Mucosa of rectum (tissue), 2 donors: ENCODE data around the gene AHRR.
A peak's percentile ranks its signal among the peaks of the same experiment; 100 is the strongest.
"Not testable (repeated sequence)": the region's sequence is repeated elsewhere in the genome, so short reads cannot be mapped to it uniquely, and the experiment has no call there.

Source experiments
- H3K27ac ChIP-seq, 2 donors: one replicate each; pipeline ENCODE4 v1.7.0; 2013; ENCODE audit warnings: inconsistent platforms in 2 of 2, low read depth in 2 of 2, low read length in 2 of 2
- H3K27me3 ChIP-seq, 2 donors: one replicate each; pipeline ENCODE4 v1.7.0; 2013; ENCODE audit warnings: low read length in 2 of 2; ENCODE audit not compliant: control insufficient read depth in 2 of 2, insufficient read depth in 2 of 2
- H3K36me3 ChIP-seq, 2 donors: one replicate each; pipeline ENCODE4 v1.7.0; 2013; ENCODE audit warnings: low read length in 2 of 2; ENCODE audit not compliant: control insufficient read depth in 2 of 2, insufficient read depth in 2 of 2
- H3K4me1 ChIP-seq, 2 donors: one replicate each; pipeline ENCODE4 v1.7.0; 2013; ENCODE audit warnings: low read length in 2 of 2, mild to moderate bottlenecking in 1 of 2; ENCODE audit not compliant: control insufficient read depth in 2 of 2, insufficient read depth in 2 of 2
- H3K4me3 ChIP-seq, 2 donors: one replicate each; pipeline ENCODE4 v1.7.0; 2013; ENCODE audit warnings: low read length in 2 of 2
- H3K9ac ChIP-seq, 2 donors: one replicate each; pipeline ENCODE4 v1.7.0; 2013; ENCODE audit warnings: low read length in 2 of 2, low read depth in 1 of 2, mild to moderate bottlenecking in 1 of 2
- H3K9me3 ChIP-seq, 2 donors: one replicate each; pipeline ENCODE4 v1.7.0; 2013; ENCODE audit warnings: low read length in 2 of 2; ENCODE audit not compliant: control insufficient read depth in 2 of 2
- donor health status: healthy.
- donor health status: Normal muscosa, but diverticular disease.

The AHRR gene

GRCh38 chr5:366541-367357 is 45.2 kb downstream of the AHRR start:
- no peaks in the 10 kb centered on the region for H3K27me3 ChIP-seq

DNA sequence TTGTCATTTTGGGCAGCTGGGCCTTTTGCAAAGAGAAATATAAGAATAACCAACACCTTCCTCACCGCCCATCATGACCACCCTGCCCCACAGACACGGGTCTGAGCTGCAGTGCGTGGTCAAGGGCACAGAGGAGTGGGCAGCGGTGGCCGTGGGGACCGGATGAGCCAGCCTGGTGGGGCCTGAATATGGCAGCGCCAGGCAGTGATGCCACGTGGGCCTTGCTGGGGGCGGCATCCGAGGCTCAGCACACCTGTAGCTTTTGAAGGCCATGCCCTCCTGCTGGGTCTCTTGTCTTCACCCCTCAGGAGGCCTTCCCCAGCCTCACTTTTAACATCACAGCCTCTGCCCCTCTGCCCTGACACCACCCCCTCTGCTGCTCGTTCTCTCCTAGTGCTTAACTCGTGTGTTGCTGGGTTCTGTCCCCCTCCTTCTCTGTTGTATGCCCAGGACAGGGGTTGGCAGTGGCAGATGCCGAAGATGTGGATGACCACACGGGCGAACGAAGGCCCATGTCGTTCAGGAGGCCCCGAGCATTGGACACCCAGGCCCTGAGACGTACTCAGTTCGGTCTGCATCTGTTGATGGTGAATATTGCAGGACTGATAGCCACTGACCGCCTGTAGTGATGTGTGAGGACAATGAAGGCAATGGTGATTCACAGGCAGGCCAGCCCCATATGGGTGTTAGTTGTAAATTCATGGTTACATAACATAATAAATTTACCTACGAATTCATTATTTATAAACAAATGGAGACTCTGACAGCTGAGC is 46.0 kb downstream of the AHRR start:
- no peak overlapping the region for H3K9ac ChIP-seq
- H3K4me1 ChIP-seq = peaks cover 9 to 12% of the 10 kb centered on the region in 2 donors
- H3K27me3 ChIP-seq = no peaks in the 10 kb centered on the region
- H3K9me3 ChIP-seq = no peaks in the 10 kb centered on the region
- no peak overlapping the region for H3K27ac ChIP-seq
- H3K36me3 ChIP-seq = no peaks in the 10 kb centered on the region
- no peak overlapping the region for H3K4me3 ChIP-seq

More at GRCh38 chr5:366541-367357, 45.2 kb downstream of the AHRR start:
- H3K36me3 ChIP-seq = no peaks in the 10 kb centered on the region
- H3K4me1 ChIP-seq = peaks cover 5 to 9% of the 10 kb centered on the region in 2 donors
- H3K9me3 ChIP-seq = no peaks in the 10 kb centered on the region
- no peak overlapping the region for H3K27ac ChIP-seq
- H3K4me3 ChIP-seq = no peak overlapping the region
- H3K9ac ChIP-seq = no peak overlapping the region

GRCh38 chr5:368183-369084 is 46.9 kb downstream of the AHRR start:
- Histone ChIP-seq H3K9ac (no peak overlapping the region), H3K36me3 (no peaks in the 10 kb centered on the region), H3K4me1 (peaks cover 9 to 12% of the 10 kb centered on the region in 2 donors), H3K9me3 (no peaks in the 10 kb centered on the region), H3K27me3 (no peaks in the 10 kb centered on the region), H3K27ac (peak overlapping the region in 1 of 2 donors; percentile 17), H3K4me3 (no peak overlapping the region)

- Histone ChIP-seq H3K4me3 (no peak overlapping the region), H3K36me3 (no peaks in the 10 kb centered on the region), H3K27me3 (peaks cover 0 to 2% of the 10 kb centered on the region in 2 donors), H3K9ac (no peak overlapping the region), H3K9me3 (no peaks in the 10 kb centered on the region), H3K4me1 (peaks cover 9 to 12% of the 10 kb centered on the region in 2 donors), H3K27ac (peak overlapping the region in 1 of 2 donors; percentile 17)
Observed at GRCh38 chr5:369151-369868, 47.8 kb downstream of the AHRR start.

- H3K4me1 ChIP-seq = peaks cover 9 to 12% of the 10 kb centered on the region in 2 donors
- not testable (repeated sequence) for H3K27ac ChIP-seq
Observed at GRCh38 chr5:369869-370236, 48.3 kb downstream of the AHRR start.

GRCh38 chr5:370311-370958 is 48.9 kb downstream of the AHRR start:
- Histone ChIP-seq H3K27ac (no peak overlapping the region), H3K27me3 (peaks cover 0 to 3% of the 10 kb centered on the region in 2 donors), H3K9ac (no peak overlapping the region), H3K4me1 (peaks cover 9 to 12% of the 10 kb centered on the region in 2 donors), H3K4me3 (no peak overlapping the region), H3K36me3 (no peaks in the 10 kb centered on the region), H3K9me3 (no peaks in the 10 kb centered on the region)

More at GRCh38 chr5:369869-370236, 48.3 kb downstream of the AHRR start:
- not testable (repeated sequence) for H3K36me3 ChIP-seq, H3K9ac ChIP-seq, H3K9me3 ChIP-seq, H3K4me3 ChIP-seq, H3K27me3 ChIP-seq

- Histone ChIP-seq H3K9ac (no peak overlapping the region), H3K27me3 (peaks cover 0 to 3% of the 10 kb centered on the region in 2 donors), H3K4me1 (peaks cover 9 to 12% of the 10 kb centered on the region in 2 donors), H3K4me3 (no peak overlapping the region), H3K9me3 (no peaks in the 10 kb centered on the region), H3K27ac (no peak overlapping the region), H3K36me3 (no peaks in the 10 kb centered on the region)
Observed at GRCh38 chr5:370959-371810, 49.7 kb downstream of the AHRR start.

DNA sequence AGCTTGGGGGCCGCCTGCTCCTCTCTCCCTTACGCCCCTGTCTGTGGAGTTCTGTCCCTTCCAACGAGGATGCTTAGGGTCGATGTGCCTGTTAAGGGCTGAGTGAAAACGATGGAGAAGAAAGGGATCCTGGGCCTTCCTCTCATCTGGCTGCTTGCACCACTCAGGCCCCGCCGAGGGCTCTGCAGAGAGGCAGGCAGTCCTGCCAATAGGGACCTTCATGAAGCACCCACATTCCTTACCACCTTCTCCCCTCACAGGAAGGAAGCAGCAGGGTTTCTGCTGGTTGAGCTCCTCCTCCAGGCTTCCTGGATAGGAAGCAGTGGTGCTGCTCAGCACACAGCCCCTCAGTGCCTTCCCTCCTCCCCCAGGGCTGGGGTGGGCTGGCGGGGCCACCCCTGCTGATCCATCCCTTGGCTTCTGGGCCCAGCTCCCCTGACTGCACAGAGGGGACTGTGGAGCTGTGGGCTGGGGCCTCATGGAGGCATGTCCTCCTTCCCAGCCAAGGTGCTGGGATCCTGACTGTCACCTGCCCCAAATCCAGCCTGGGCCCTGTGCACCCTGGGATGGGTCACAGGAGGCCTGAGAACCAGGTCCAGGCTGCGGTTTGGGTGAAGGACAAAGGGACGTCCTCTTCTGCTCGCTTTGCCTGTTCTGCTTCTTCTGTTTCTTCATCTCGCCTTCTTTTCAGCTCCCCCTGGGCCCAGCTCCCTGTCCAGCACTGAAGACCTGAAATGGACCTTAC is 50.5 kb downstream of the AHRR start:
- H3K4me1 ChIP-seq = peaks cover 9 to 12% of the 10 kb centered on the region in 2 donors
- peak overlapping the region in 1 of 2 donors; percentile 43 for H3K27ac ChIP-seq
- H3K4me3 ChIP-seq = no peak overlapping the region
- no peak overlapping the region for H3K9ac ChIP-seq
- H3K36me3 ChIP-seq = no peaks in the 10 kb centered on the region
- H3K9me3 ChIP-seq = no peaks in the 10 kb centered on the region
- peaks cover 0 to 3% of the 10 kb centered on the region in 2 donors for H3K27me3 ChIP-seq
